ENCODE data around the gene FOXP2.

Gene FOXP2

GRCh38 chr7:114644455-114644854 is 229.8 kb downstream of the FOXP2 start:
- no peak for DNase-seq (ENCODE audit: low read depth)
- TF ChIP-seq CTCF (conservative IDR thresholded peaks at IDR 0.05; ENCODE audit: low read depth, low read length) = no peak

GRCh38 chr7:114645451-114645850 is 230.8 kb downstream of the FOXP2 start:
- DNase-seq (ENCODE audit: low read depth) = no peak
- no peak for TF ChIP-seq CTCF (conservative IDR thresholded peaks at IDR 0.05; ENCODE audit: low read depth, low read length)
- H3K4me3 ChIP-seq (ENCODE audit: low read depth, low read length) = no peak overlapping the region

More at GRCh38 chr7:114644455-114644854, 229.8 kb downstream of the FOXP2 start:
- no peak overlapping the region for H3K4me3 ChIP-seq (ENCODE audit: low read depth, low read length)

- no peak overlapping the region for H3K4me3 ChIP-seq (ENCODE audit: low read depth, low read length)
- TF ChIP-seq CTCF (conservative IDR thresholded peaks at IDR 0.05; ENCODE audit: low read depth, low read length) = no peak
- no peak for DNase-seq (ENCODE audit: low read depth)
These were observed 232.9 kb downstream of the FOXP2 start for GRCh38 chr7:114647518-114647917.

- no peak overlapping the region for H3K4me3 ChIP-seq (ENCODE audit: low read depth, low read length)
- no peak for TF ChIP-seq CTCF (conservative IDR thresholded peaks at IDR 0.05; ENCODE audit: low read depth, low read length)
- no peak for DNase-seq (ENCODE audit: low read depth)
These were observed 233.5 kb downstream of the FOXP2 start for GRCh38 chr7:114648117-114648516.

- DNase-seq (ENCODE audit: low read depth) = no peak
- no peak overlapping the region for H3K4me3 ChIP-seq (ENCODE audit: low read depth, low read length)
- no peak for TF ChIP-seq CTCF (conservative IDR thresholded peaks at IDR 0.05; ENCODE audit: low read depth, low read length)
These were observed 234.1 kb downstream of the FOXP2 start for GRCh38 chr7:114648680-114649079.

- no peak overlapping the region for H3K4me3 ChIP-seq (ENCODE audit: low read depth, low read length)
- no peak for DNase-seq (ENCODE audit: low read depth)
- TF ChIP-seq CTCF (conservative IDR thresholded peaks at IDR 0.05; ENCODE audit: low read depth, low read length) = no peak
These were observed 235.1 kb downstream of the FOXP2 start for GRCh38 chr7:114649689-114650088.

- H3K4me3 ChIP-seq (ENCODE audit: low read depth, low read length) = no peak overlapping the region
- DNase-seq (ENCODE audit: low read depth) = no peak
- TF ChIP-seq CTCF (conservative IDR thresholded peaks at IDR 0.05; ENCODE audit: low read depth, low read length) = no peak
These were observed 235.9 kb downstream of the FOXP2 start for GRCh38 chr7:114650491-114650890.
